Activated CD8-positive, alpha-beta memory T cell treated with anti-CD3 and anti-CD28 coated beads, Interleukin-2, amount 50 U/mL, for 48 hours (primary cell): Measurements from ENCODE around the gene TMEM176B.
"Not testable (repeated sequence)": the region's sequence is repeated elsewhere in the genome, so short reads cannot be mapped to it uniquely, and the experiment has no call there.

Source experiments
- DNase-seq: peaks from one replicate; pipeline ENCODE4 v3.0.0-alpha.2; 2020

Gene TMEM176B

DNA sequence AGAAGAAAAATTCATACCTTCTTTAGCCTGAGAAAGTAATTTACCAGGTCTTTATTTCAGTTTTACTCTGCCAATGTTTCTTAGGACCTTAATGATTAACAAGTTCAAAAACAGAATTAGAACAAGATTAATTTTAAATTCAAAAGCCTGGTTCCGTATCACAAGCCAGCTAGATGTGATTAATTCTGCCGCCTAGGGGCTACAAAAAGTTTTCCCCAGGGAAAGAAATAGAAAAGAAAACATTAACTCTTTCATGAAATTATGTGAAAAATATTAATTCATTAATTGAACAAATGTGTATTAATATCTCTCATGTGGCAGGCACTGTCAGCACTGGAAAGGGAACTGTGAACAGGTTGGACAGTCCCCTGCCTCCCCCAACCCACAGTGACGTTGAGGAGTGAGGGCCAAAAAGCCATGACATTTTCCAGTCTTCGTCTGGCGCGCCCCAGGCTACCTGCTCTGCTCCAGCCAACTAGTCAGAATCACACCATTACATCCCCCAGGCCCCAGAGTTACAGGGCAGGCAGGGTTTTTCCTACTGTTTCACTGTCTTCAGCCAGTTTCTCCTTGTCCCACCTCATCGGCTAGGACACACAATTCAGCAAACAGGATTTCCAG lies 20.5 kb upstream of the TMEM176B start:
- no peak for DNase-seq

GRCh38 chr7:150820148-150820547 lies 20.0 kb upstream of the TMEM176B start:
- no peak for DNase-seq

DNA sequence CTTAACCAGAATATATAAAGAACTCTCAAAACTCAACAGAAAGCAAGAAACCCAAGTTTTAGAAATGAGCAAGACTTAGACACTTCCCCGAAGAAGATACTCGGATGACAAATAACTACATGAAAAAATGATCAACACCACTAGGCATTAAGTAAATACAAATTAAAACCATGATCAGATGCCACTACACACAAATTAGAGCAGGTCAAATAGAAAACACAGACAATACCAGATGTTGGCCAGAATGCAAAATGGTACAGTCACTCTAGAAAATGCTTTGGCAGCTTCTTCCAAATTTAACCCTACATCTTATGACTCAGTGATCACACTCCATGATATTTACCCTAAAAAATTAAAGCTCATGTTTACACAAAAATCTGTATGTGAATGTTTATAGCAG lies 18.8 kb upstream of the TMEM176B start:
- DNase-seq, result no peak

- no peak for DNase-seq
Observed at GRCh38 chr7:150814328-150815001, 14.3 kb upstream of the TMEM176B start.

DNA sequence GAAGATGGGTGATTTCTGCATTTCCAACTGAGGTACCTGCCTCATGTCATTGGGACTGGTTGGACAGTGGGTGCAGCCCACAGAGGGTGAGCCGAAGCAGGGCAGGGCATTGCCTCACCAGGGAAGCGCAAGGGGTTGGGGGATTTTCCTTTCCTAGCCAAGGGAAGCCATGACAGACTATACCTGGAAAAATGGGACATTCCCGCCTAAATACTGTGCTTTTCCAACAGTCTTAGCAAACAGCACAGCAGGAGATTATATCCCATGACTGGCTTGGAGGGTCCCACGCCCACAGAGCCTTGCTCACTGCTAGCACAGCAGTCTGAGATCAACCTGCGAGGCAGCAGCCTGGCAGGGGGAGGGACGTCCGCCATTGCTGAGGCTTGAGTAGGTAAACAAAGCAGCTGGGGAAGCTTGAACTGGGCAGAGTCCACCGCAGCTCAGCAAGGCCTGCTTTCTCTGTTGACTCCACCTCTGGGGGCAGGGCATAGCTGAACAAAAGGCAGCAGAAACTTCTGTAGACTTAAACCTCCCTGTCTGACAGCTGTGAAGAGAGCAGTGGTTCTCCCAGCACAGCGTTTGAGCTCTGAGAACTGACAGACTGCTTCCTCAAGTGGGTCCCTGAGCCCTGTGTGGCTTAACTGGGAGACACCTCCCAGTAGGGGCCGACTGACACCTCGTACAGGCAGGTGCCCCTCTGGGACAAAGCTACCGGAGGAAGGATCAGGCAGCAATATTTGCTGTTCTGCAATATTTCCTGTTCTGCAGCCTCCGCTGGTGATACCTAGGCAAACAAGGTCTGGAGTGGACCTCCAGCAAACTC lies 7.7 kb upstream of the TMEM176B start:
- DNase-seq, result not testable (repeated sequence)

- DNase-seq, result no peak
Observed at GRCh38 chr7:150806863-150807262, 6.7 kb upstream of the TMEM176B start.

GRCh38 chr7:150806454-150806853 lies 6.3 kb upstream of the TMEM176B start:
- DNase-seq, result no peak

GRCh38 chr7:150805864-150806263 lies 5.7 kb upstream of the TMEM176B start:
- DNase-seq, result no peak

DNA sequence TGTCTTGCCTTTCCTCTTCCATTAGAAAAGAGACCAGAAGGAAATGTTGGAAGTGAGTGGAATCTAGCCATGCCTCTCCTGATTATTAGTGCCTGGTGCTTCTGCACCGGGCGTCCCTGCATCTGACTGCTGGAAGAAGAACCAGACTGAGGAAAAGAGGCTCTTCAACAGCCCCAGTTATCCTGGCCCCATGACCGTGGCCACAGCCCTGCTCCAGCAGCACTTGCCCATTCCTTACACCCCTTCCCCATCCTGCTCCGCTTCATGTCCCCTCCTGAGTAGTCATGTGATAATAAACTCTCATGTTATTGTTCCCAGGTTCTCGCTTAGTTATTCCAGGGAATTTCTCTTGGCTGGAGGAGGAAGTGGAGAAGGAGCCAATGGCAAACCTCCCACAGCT lies 4.6 kb upstream of the TMEM176B start:
- DNase-seq, result no peak

- no peak for DNase-seq
Observed at GRCh38 chr7:150803161-150803860, 3.1 kb upstream of the TMEM176B start.

DNA sequence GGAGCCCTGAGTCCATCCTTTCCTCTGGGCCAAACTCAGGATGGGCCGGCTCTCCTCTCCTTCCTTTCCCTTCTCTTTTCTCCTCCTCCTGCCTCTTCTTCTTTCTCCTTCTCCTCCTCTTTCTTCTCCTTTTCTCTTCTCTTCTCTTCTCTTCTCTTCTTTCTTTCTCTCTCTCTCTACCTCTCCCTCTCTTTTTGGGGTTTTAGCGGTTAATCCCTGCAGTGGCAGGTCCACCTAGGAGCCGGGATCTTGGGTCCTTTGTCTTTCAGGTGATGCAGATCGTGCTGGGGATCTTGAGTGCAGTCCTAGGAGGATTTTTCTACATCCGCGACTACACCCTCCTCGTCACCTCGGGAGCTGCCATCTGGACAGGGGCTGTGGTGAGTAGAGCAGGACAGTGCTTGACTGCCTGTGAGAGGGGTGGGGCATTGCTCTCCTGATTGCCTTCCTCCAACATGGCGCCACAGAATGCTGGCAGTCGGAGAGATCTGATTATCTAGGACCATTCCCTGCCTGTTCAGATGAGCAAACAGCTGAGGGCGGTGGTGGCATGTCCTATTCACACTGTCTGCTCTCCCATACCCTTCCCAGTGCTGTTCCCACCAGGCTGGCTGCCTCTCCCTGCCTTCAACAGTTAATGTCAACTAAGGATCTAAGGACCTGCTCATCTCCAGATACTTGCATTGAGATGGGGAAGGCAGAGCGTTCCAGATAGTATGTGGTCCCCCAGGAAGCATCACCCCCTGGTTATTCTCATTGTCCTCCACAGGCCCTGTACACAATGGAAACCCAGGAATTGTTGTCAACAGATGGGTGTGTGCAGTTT lies 2.0 kb upstream of the TMEM176B start:
- DNase-seq, result no peak

GRCh38 chr7:150801242-150801945 lies 1.2 kb upstream of the TMEM176B start:
- DNase-seq, result no peak

DNA sequence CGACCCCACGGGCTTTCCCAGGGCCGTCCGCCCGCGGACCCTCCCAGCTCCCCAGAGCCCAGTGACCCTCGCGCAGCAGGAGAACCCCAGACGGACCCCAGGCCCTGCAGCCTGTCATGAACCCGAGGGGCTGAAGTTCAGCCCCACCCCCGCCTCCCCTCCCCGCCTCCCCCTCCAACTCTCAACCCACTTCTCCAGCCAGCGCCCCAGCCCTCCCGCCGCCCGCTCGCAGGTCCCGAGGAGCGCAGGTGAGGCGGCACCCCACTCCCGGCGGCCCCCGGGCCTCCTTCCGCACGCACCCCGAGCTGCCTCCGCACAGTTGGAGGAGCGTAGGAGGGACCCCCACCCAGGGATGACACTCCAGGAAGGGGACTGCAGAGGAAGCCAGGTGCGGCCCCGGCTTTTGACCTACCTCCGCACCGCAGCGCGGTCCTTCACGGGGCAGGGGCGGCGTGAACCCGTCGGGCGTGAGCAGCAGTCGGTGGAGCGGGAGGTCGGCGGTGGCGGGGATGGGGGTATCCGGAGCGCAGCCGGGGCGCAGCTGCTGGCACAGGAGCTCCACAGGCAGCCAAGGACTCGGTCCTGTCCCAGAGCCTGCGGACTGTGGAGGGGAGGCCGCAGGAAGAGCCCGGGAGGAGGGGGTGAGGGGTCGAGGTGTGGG lies 547 bp upstream of the TMEM176B start, which contains the start of gene TMEM176A:
TMEM176A (plus strand) TSS at position 189 of the 661 bp plus-strand sequence. CDS start 782 bp downstream, outside the sequence.
- DNase-seq, result peak; percentile 59

DNA sequence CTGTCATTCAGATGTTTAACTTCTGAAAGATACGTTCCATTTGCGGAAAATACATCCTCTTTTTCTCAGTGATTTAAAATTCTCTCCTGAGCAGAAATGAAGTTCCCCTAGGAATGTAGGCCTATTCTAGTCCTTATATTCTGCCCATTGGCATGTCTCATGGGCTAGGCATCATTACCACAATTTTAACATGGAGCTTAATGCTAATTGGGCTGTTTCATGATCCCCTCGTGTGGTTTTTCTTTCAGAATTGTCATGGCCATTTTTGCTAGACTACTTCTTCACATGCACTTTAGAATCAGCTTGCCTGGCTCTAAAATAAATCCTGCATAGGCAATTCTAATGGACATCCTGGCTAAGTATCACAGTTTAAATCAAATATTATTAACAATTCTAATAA lies 1.0 kb downstream of the TMEM176B start:
- DNase-seq, result no peak

- no peak for DNase-seq
Observed at GRCh38 chr7:150797661-150798060, 2.5 kb downstream of the TMEM176B start.

- no peak for DNase-seq
Observed at GRCh38 chr7:150793569-150794238, 6.5 kb downstream of the TMEM176B start.

DNA sequence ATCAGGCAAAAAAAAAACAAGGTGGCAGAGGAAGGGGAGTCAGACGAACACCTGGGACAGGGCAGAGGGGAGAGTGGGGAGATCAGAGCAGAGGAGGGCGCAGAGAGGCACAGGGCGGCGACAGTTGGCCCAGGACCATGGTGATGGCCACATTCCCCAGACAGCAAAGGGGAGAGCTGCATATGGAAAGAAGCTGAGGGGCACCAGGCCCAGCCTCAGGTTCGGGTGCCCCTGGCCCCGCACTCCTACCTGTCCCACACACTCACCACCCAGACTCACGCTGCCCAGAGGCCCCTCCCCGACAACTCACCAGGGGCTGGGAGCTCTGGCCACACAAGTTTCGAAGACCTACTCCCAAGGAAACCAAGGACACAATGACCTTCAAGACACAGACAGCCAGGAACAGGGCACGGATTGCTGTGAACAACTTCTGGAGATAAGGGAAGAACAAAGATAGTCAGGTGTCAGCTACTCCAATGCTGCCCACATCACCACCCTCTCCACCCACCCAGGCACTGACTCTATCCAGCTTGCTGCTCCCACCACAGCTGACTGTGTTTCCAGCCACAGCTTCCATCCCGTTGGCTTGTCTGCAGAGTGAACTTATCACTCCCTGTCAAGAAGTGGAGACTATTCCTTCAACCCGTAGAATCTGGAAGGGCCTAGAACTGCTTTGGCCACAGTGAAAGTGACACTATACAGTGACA lies 8.3 kb downstream of the TMEM176B start:
- DNase-seq, result no peak

DNA sequence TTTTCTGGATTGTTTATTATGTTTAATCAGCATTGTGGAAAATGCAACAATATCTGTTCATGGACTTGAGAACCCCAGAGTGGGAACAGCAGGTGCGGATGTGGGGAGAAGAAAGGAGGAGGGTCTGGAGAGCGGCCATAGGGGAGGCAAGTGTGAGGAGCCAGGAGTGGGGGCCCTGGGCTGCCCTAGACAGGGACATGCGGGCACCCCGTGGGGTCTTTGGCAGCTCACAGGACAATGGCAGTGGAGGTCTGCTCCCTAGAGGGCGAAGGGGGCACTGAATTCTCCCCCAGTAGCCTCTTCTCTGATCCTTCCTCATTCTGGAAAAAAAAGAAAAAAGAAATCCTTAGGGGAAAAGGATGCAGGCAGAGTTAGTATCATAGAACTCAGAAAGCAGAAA lies 8.9 kb downstream of the TMEM176B start:
- no peak for DNase-seq

- no peak for DNase-seq
Observed at GRCh38 chr7:150790416-150791075, 9.6 kb downstream of the TMEM176B start.
